Measurements from ENCODE around the gene SDC1.

The SDC1 gene

GRCh38 chr2:20153131-20153851 lies 71.6 kb downstream of the SDC1 start:
- DNase-seq (ENCODE audit: low read depth in 3 of 3, low spot score in 1 of 3), result no peak

GRCh38 chr2:20150806-20151571 lies 73.9 kb downstream of the SDC1 start:
- no peak for DNase-seq (ENCODE audit: low read depth in 3 of 3, low spot score in 1 of 3)

All from stimulated activated CD4-positive, alpha-beta T cell treated with anti-CD3 and anti-CD28 coated beads, TNF-alpha, amount 100 ng/mL, for 1 hour (primary cell).